ENCODE data around the gene TMEM130. TPM values are rescaled to one million over a fixed set of nuclear protein-coding genes. Genes with fewer than 3 reads are reported as not detected.

Gene TMEM130
- total RNA-seq, 1 experiment from 2014 or later = 1.7 TPM

- Histone ChIP-seq H2BK20ac (ENCODE audit: low read depth, low read length, poor library complexity, severe bottlenecking) (no peak overlapping the region), H3K79me1 (ENCODE audit: insufficient read depth, low read depth, low read length, poor library complexity, severe bottlenecking) (no peaks in the 10 kb centered on the region), H3K23ac (ENCODE audit: insufficient read length, low read depth, low read length) (no peak overlapping the region), H3K4me1 (ENCODE audit: insufficient read depth, low read length) (no peaks in the 10 kb centered on the region; the same call in 1 of the 2 replicates), H3K56ac (ENCODE audit: insufficient read length, low read depth, low read length) (no peak overlapping the region), H4K20me1 (ENCODE audit: control insufficient read depth, insufficient read depth, insufficient read length) (no peaks in the 10 kb centered on the region), H3K27ac (ENCODE audit: insufficient read length, low read depth, low read length) (no peak overlapping the region), H2BK12ac (ENCODE audit: insufficient read length, low read depth, low read length) (no peak overlapping the region), H3K4ac (ENCODE audit: low read depth, low read length) (no peak overlapping the region), H2BK120ac (ENCODE audit: low read depth, low read length, poor library complexity, severe bottlenecking) (no peak overlapping the region), H2BK15ac (ENCODE audit: low read depth, low read length) (no peak overlapping the region), H3K27me3 (ENCODE audit: insufficient read depth, low read length) (peaks cover 12% of the 10 kb centered on the region; the same call in 1 of the 2 replicates), H3K4me2 (ENCODE audit: insufficient read depth, insufficient read length, low read length) (no peak overlapping the region), H3K9ac (ENCODE audit: extremely low read depth, insufficient read length, low read length) (no peak overlapping the region), H3K14ac (ENCODE audit: insufficient read depth, low read length) (no peak overlapping the region), H2AK5ac (ENCODE audit: insufficient read length, low read length) (no peak overlapping the region), H4K5ac (ENCODE audit: insufficient read length, low read depth, low read length) (no peak overlapping the region), H2AFZ (ENCODE audit: low read length) (no peak overlapping the region), H3K23me2 (ENCODE audit: insufficient read length, low read depth, low read length, poor library complexity, severe bottlenecking) (peaks cover 9% of the 10 kb centered on the region), H4K91ac (ENCODE audit: insufficient read length, low read depth, low read length) (no peak overlapping the region), H3K9me3 (ENCODE audit: control insufficient read depth, low read depth, low read length) (no peaks in the 10 kb centered on the region), H4K8ac (replicated peaks; ENCODE audit: insufficient read length, low read depth, low read length) (no peak overlapping the region), H2BK5ac (ENCODE audit: insufficient read length, low read length) (no peak overlapping the region), H3K18ac (ENCODE audit: insufficient read length, low read depth, low read length) (no peak overlapping the region), H3K79me2 (ENCODE audit: insufficient read depth, low read length) (no peaks in the 10 kb centered on the region), H3T11ph (ENCODE audit: low read length) (no peak overlapping the region)
- WGBS (ENCODE audit: extremely low coverage, insufficient read length, low lambda C conversion rate) = no CpG with 5 or more reads among the region's 7 CpGs
- Mint-ChIP-seq H3K36me3 (ENCODE audit: insufficient read depth in 1 of 3, low read depth in 3 of 3) (no peaks in the 10 kb centered on the region), H3K27me3 (ENCODE audit: low read depth) (peaks cover 52% of the 10 kb centered on the region), H3K4me1 (peaks cover 3 to 13% of the 10 kb centered on the region in 2 experiments; a peak in 3 of 4 replicates), H3K27ac (no peak overlapping the region), H3K9me3 (no peaks in the 10 kb centered on the region), H3K4me3 (no peak overlapping the region)
- peak; percentile 53; the same call in 2 of the 3 replicates for TF ChIP-seq CTCF (conservative IDR thresholded peaks at IDR 0.05)
- no peak for DNase-seq
Observed at GRCh38 chr7:98872328-98872924, 2.6 kb upstream of the TMEM130 start.
